ENCODE measurements around the gene GABBR2. TPM values are rescaled to one million over a fixed set of nuclear protein-coding genes. Genes with fewer than 3 reads are reported as not detected.

The GABBR2 gene
- total RNA-seq, 1 donor from 2014 or later, result not detected

DNA sequence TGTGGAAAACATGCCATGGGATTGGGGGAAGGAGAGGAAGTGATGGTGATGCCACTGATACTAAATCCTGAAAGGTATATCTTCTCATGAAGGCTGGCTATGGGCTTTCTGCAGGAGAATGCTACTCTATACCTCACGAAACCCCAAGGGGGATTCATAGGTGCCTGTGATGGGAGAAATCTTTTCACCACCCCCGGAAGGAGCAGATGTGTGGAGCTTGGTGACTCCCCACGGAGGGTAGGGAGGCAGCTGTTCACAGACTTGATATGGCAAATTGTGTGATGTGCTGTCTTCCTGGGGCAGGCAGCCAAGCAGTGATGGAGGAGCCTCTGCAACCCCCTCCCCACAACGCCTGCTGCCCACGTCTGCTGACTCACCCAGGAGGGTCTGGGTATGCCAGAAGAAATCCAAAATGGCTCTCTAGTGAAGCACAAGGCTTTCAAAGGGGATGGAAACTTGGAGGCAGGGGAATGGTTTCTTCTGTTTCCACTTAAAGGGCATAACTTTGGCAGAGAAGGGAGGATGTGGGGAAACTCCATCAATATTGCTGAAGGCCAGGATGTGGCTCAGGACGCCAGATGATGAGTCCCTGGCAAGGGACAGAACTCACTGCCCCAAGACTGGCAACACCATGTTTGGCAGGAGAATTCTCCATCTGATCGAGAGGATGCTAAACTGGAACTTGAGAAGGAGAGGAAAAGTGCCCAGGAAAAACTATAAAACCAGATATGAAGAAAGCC lies 188.3 kb downstream of the GABBR2 start:
- no peaks in the 10 kb centered on the region for H3K36me3 Mint-ChIP-seq (ENCODE audit: unreplicated experiment)
- no peaks in the 10 kb centered on the region for H3K4me1 Mint-ChIP-seq (ENCODE audit: unreplicated experiment)
- no peaks in the 10 kb centered on the region for H3K9me3 Mint-ChIP-seq (ENCODE audit: unreplicated experiment)
- TF ChIP-seq, protein P1, sequence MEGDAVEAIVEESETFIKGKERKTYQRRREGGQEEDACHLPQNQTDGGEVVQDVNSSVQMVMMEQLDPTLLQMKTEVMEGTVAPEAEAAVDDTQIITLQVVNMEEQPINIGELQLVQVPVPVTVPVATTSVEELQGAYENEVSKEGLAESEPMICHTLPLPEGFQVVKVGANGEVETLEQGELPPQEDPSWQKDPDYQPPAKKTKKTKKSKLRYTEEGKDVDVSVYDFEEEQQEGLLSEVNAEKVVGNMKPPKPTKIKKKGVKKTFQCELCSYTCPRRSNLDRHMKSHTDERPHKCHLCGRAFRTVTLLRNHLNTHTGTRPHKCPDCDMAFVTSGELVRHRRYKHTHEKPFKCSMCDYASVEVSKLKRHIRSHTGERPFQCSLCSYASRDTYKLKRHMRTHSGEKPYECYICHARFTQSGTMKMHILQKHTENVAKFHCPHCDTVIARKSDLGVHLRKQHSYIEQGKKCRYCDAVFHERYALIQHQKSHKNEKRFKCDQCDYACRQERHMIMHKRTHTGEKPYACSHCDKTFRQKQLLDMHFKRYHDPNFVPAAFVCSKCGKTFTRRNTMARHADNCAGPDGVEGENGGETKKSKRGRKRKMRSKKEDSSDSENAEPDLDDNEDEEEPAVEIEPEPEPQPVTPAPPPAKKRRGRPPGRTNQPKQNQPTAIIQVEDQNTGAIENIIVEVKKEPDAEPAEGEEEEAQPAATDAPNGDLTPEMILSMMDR (IDR thresholded peaks at IDR 0.05), result no peak
- no peak overlapping the region for H3K4me3 Mint-ChIP-seq (ENCODE audit: unreplicated experiment)
- DNase-seq (ENCODE audit: extremely low spot score, unreplicated experiment), result no peak
- peaks cover 21% of the 10 kb centered on the region for H3K27me3 Mint-ChIP-seq (ENCODE audit: unreplicated experiment)
- no peak overlapping the region for H3K27ac Mint-ChIP-seq (ENCODE audit: unreplicated experiment)

DNA sequence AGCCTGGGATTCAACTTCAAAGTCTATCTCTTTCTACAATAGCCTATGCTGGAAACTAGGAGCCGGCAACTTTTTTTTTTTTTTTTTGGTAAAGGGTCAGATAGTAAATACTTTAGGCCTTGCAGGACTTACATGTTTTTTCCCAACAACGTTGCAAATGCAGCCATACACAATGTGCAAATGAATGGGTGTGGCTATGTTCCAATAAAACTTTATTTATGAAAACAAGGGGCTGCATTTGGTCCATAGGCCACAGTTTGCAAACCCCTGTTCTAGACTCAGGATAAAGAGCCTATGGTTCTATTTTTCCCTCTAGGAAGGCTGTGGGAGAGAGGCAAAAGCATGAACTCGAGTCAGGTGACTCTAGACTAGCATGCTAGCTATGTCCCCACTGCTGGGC lies 189.1 kb downstream of the GABBR2 start:
- DNase-seq (ENCODE audit: extremely low spot score, unreplicated experiment), result no peak
- peaks cover 20% of the 10 kb centered on the region for H3K27me3 Mint-ChIP-seq (ENCODE audit: unreplicated experiment)
- H3K9me3 Mint-ChIP-seq (ENCODE audit: unreplicated experiment), result no peaks in the 10 kb centered on the region
- no peaks in the 10 kb centered on the region for H3K4me1 Mint-ChIP-seq (ENCODE audit: unreplicated experiment)
- H3K4me3 Mint-ChIP-seq (ENCODE audit: unreplicated experiment), result no peak overlapping the region
- TF ChIP-seq, protein P1 (IDR thresholded peaks at IDR 0.05), result no peak
- no peaks in the 10 kb centered on the region for H3K36me3 Mint-ChIP-seq (ENCODE audit: unreplicated experiment)
- H3K27ac Mint-ChIP-seq (ENCODE audit: unreplicated experiment), result no peak overlapping the region

DNA sequence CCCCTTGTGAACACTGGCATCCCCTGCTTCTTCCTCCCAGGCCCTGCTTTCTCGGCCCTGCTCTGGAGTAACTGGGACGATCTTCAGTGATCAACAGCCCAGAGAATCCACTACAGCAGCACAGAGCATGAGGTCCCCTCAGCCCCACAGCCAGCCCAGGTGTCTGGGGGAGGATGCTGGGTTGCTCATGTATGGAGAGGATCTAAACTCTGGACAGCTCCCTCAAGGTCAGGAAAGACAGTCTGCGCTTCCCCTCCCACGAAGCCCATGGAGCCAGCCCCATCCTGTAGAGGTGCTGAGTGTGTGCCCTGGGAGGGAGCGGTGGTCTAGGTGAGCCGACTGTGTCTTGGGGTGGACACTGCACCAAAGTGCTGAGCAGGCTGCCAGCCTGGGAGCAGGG lies 190.2 kb downstream of the GABBR2 start:
- DNase-seq (ENCODE audit: extremely low spot score, unreplicated experiment), result peak; percentile 59
- Mint-ChIP-seq H3K9me3 (ENCODE audit: unreplicated experiment) (no peaks in the 10 kb centered on the region), H3K4me3 (ENCODE audit: unreplicated experiment) (no peak overlapping the region), H3K4me1 (ENCODE audit: unreplicated experiment) (no peaks in the 10 kb centered on the region), H3K27me3 (ENCODE audit: unreplicated experiment) (peaks cover 12% of the 10 kb centered on the region), H3K27ac (ENCODE audit: unreplicated experiment) (no peak overlapping the region), H3K36me3 (ENCODE audit: unreplicated experiment) (no peaks in the 10 kb centered on the region)
- TF ChIP-seq, protein P1 (IDR thresholded peaks at IDR 0.05), result no peak

- Mint-ChIP-seq H3K27me3 (ENCODE audit: unreplicated experiment) (peaks cover 7% of the 10 kb centered on the region), H3K9me3 (ENCODE audit: unreplicated experiment) (no peaks in the 10 kb centered on the region), H3K27ac (ENCODE audit: unreplicated experiment) (no peak overlapping the region), H3K36me3 (ENCODE audit: unreplicated experiment) (no peaks in the 10 kb centered on the region), H3K4me1 (ENCODE audit: unreplicated experiment) (no peaks in the 10 kb centered on the region), H3K4me3 (ENCODE audit: unreplicated experiment) (no peak overlapping the region)
- peak; percentile 67 for DNase-seq (ENCODE audit: extremely low spot score, unreplicated experiment)
- TF ChIP-seq, protein P1 (IDR thresholded peaks at IDR 0.05), result no peak
Observed at GRCh38 chr9:98517761-98518160, 191.0 kb downstream of the GABBR2 start.

- Mint-ChIP-seq H3K27me3 (ENCODE audit: unreplicated experiment) (peaks cover 4% of the 10 kb centered on the region), H3K36me3 (ENCODE audit: unreplicated experiment) (no peaks in the 10 kb centered on the region), H3K9me3 (ENCODE audit: unreplicated experiment) (no peaks in the 10 kb centered on the region), H3K27ac (ENCODE audit: unreplicated experiment) (no peak overlapping the region), H3K4me1 (ENCODE audit: unreplicated experiment) (no peaks in the 10 kb centered on the region), H3K4me3 (ENCODE audit: unreplicated experiment) (no peak overlapping the region)
- DNase-seq (ENCODE audit: extremely low spot score, unreplicated experiment), result peak; percentile 66
- TF ChIP-seq, protein P1 (IDR thresholded peaks at IDR 0.05), result no peak
Observed at GRCh38 chr9:98516897-98517503, 191.7 kb downstream of the GABBR2 start.
